RWPE2 (cell line): ENCODE data around the gene CCSAP.
A peak's percentile ranks its signal among the peaks of the same experiment; 100 is the strongest.

ENCODE experiments used
- ATAC-seq: fragments of 200-7000 bp; cut with Tn5 transposase; 3 replicates; pipeline ENCODE4 v1.9.1; 2021; ENCODE audit warnings: low read depth
- DNase-seq: peaks from one replicate; pipeline ENCODE4 v3.0.0-alpha.2; 2020; ENCODE audit warnings: low spot score
- H3K27ac ChIP-seq: fragments of 450-650 bp; 2 replicates; pipeline ENCODE4 v1.5.1; 2017; ENCODE audit warnings: mild to moderate bottlenecking; ENCODE audit not compliant: poor library complexity, severe bottlenecking
- H3K27me3 ChIP-seq: fragments of 250-450 bp; sonication (Bioruptor Pico); 2 replicates; pipeline ENCODE4 v1.5.1; 2021; ENCODE audit warnings: mild to moderate bottlenecking, moderate library complexity; ENCODE audit not compliant: insufficient read depth, poor library complexity, severe bottlenecking
- H3K36me3 ChIP-seq: fragments of 250-450 bp; sonication (Bioruptor Pico); 2 replicates; pipeline ENCODE4 v1.5.1; 2020; ENCODE audit warnings: low read depth, mild to moderate bottlenecking, moderate library complexity
- H3K4me1 ChIP-seq: fragments of 250-450 bp; sonication (Bioruptor Pico); 2 replicates; pipeline ENCODE4 v1.5.1; 2021; ENCODE audit warnings: mild to moderate bottlenecking, moderate library complexity; ENCODE audit not compliant: insufficient read depth, poor library complexity, severe bottlenecking
- H3K4me3 ChIP-seq: fragments of 250-450 bp; sonication (Bioruptor Pico); 2 replicates; pipeline ENCODE4 v1.5.1; 2021; ENCODE audit warnings: mild to moderate bottlenecking, moderate library complexity; ENCODE audit not compliant: severe bottlenecking
- H3K9me3 ChIP-seq: fragments of 250-450 bp; sonication (Bioruptor Pico); 2 replicates; pipeline ENCODE4 v1.5.1; 2021; ENCODE audit warnings: mild to moderate bottlenecking, moderate library complexity; ENCODE audit not compliant: severe bottlenecking
- TF ChIP-seq, protein P1 (sequence below): fragments of 450-650 bp; IDR thresholded peaks from one replicate; pipeline ENCODE4 v1.5.1; 2017; ENCODE audit warnings: mild to moderate bottlenecking, moderate library complexity; ENCODE audit not compliant: poor library complexity, severe bottlenecking

Gene CCSAP

GRCh38 chr1:229282295-229282823, 60.5 kb downstream of the CCSAP start:
- H3K4me1 ChIP-seq = peaks cover 7% of the 10 kb centered on the region
- no peak for DNase-seq
- no peaks in the 10 kb centered on the region for H3K27me3 ChIP-seq
- H3K4me3 ChIP-seq = no peak overlapping the region
- H3K27ac ChIP-seq = no peak overlapping the region
- no peaks in the 10 kb centered on the region for H3K9me3 ChIP-seq
- no peaks in the 10 kb centered on the region for H3K36me3 ChIP-seq
- ATAC-seq = no peak
- TF ChIP-seq, protein P1, sequence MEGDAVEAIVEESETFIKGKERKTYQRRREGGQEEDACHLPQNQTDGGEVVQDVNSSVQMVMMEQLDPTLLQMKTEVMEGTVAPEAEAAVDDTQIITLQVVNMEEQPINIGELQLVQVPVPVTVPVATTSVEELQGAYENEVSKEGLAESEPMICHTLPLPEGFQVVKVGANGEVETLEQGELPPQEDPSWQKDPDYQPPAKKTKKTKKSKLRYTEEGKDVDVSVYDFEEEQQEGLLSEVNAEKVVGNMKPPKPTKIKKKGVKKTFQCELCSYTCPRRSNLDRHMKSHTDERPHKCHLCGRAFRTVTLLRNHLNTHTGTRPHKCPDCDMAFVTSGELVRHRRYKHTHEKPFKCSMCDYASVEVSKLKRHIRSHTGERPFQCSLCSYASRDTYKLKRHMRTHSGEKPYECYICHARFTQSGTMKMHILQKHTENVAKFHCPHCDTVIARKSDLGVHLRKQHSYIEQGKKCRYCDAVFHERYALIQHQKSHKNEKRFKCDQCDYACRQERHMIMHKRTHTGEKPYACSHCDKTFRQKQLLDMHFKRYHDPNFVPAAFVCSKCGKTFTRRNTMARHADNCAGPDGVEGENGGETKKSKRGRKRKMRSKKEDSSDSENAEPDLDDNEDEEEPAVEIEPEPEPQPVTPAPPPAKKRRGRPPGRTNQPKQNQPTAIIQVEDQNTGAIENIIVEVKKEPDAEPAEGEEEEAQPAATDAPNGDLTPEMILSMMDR = no peak

DNA sequence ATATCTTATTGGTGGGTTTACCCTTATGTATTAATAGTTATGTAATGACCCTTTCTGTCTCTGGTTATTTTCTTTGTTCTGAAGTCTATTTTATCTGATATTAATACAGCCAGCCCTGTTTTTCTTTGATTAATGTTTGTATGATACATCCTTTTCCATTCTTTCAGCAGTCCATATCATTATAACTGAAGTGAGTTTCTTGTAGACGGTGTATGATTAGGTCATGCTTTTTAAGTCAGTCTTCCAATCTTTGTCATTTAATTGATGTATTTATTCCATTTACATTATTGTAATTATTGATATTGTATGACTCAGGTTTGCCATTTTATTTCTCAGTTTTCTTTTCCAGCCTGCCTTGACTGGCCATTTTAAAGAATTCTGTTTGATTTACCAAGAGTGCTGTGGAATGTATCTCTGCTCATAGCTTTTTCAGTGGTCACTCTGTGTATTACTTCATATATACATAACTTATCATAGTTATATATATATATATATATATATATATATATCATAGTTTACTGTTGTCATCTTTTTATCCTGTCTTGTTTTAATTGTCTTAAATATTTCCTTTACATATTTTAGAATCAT, 61.4 kb downstream of the CCSAP start:
- no peak for ATAC-seq

DNA sequence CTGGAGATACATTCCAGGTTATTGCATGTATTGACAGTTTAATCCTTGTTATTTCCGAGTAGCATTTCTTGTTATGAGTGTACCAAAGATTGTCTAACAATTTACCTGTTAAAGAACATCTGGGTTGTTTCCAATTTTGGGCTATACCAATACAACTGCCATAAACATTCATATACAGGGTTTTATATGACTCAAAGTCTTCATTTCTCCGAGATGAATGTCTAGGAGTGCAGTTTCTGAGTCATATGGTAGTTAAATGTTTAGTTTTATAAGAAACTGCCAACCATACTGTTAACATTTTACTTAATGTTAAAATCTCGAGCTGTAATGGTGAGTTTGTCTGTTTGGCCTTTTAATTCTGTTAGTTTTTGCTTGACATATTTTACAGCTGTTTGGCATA, 61.9 kb downstream of the CCSAP start:
- Histone ChIP-seq H3K36me3 (no peaks in the 10 kb centered on the region), H3K4me1 (peaks cover 7% of the 10 kb centered on the region), H3K9me3 (no peaks in the 10 kb centered on the region), H3K27me3 (no peaks in the 10 kb centered on the region), H3K27ac (no peak overlapping the region), H3K4me3 (no peak overlapping the region)
- DNase-seq = no peak
- TF ChIP-seq, protein P1 = no peak
- ATAC-seq = peak; percentile 44; the same call in 1 of the 3 replicates

More for the DNA sequence above, 61.4 kb downstream of the CCSAP start:
- no peaks in the 10 kb centered on the region for H3K27me3 ChIP-seq
- H3K27ac ChIP-seq = no peak overlapping the region
- TF ChIP-seq, protein P1 = no peak
- H3K36me3 ChIP-seq = no peaks in the 10 kb centered on the region
- no peaks in the 10 kb centered on the region for H3K9me3 ChIP-seq
- peaks cover 7% of the 10 kb centered on the region for H3K4me1 ChIP-seq
- H3K4me3 ChIP-seq = no peak overlapping the region
- no peak for DNase-seq

GRCh38 chr1:229280037-229280828, 62.6 kb downstream of the CCSAP start:
- Histone ChIP-seq H3K9me3 (no peaks in the 10 kb centered on the region), H3K27me3 (no peaks in the 10 kb centered on the region), H3K4me1 (peaks cover 7% of the 10 kb centered on the region), H3K36me3 (no peaks in the 10 kb centered on the region), H3K27ac (no peak overlapping the region), H3K4me3 (no peak overlapping the region)
- no peak for DNase-seq
- TF ChIP-seq, protein P1 = no peak
- ATAC-seq = no peak
